WERI-Rb-1 (cell line): ENCODE data around the gene TTC23L.

Experiments used
- DNase-seq: peaks from one replicate; pipeline ENCODE4 v3.0.0-alpha.2; 2020
- H3K27ac ChIP-seq: fragments of 250-450 bp; sonication (Bioruptor Pico); 2 replicates; pipeline ENCODE4 v1.5.1; 2020; ENCODE audit warnings: mild to moderate bottlenecking, moderate library complexity
- H3K27me3 ChIP-seq: fragments of 250-450 bp; sonication (Bioruptor Pico); 2 replicates; pipeline ENCODE4 v1.5.1; 2021; ENCODE audit warnings: mild to moderate bottlenecking, low read depth, moderate library complexity; ENCODE audit not compliant: insufficient read depth, severe bottlenecking
- H3K36me3 ChIP-seq: fragments of 250-450 bp; sonication (Bioruptor Pico); 2 replicates; pipeline ENCODE4 v1.5.1; 2020; ENCODE audit warnings: mild to moderate bottlenecking, moderate library complexity
- H3K4me3 ChIP-seq: 2 replicates; pipeline ENCODE4 v1.5.1; 2011; ENCODE audit warnings: low read depth, mild to moderate bottlenecking, control low read depth, low read length
- H3K9me3 ChIP-seq: fragments of 250-450 bp; sonication (Bioruptor Pico); 2 replicates; pipeline ENCODE4 v1.5.1; 2021; ENCODE audit warnings: mild to moderate bottlenecking, moderate library complexity; ENCODE audit not compliant: severe bottlenecking
- CTCF ChIP-seq: IDR thresholded peaks from 2 replicates; pipeline ENCODE4 v1.5.1; 2011; ENCODE audit warnings: low read depth, mild to moderate bottlenecking, control low read depth, inconsistent platforms, low read length

Gene TTC23L

GRCh38 chr5:34817558-34818351 lies 21.2 kb upstream of the TTC23L start:
- Histone ChIP-seq H3K9me3 (no peaks in the 10 kb centered on the region), H3K27ac (no peak overlapping the region), H3K36me3 (peaks cover 3% of the 10 kb centered on the region; the same call in 1 of the 2 replicates), H3K27me3 (no peaks in the 10 kb centered on the region), H3K4me3 (no peak overlapping the region)
- DNase-seq, result no peak
- TF ChIP-seq CTCF, result no peak

- TF ChIP-seq CTCF, result no peak
- Histone ChIP-seq H3K9me3 (no peaks in the 10 kb centered on the region), H3K27me3 (no peaks in the 10 kb centered on the region), H3K4me3 (no peak overlapping the region), H3K27ac (no peak overlapping the region), H3K36me3 (peaks cover 9% of the 10 kb centered on the region)
- no peak for DNase-seq
These were observed 20.2 kb upstream of the TTC23L start for GRCh38 chr5:34818717-34819116.

- H3K4me3 ChIP-seq, result no peak overlapping the region
- peaks cover 15% of the 10 kb centered on the region for H3K36me3 ChIP-seq
- DNase-seq, result no peak
- H3K27ac ChIP-seq, result no peak overlapping the region
- no peaks in the 10 kb centered on the region for H3K27me3 ChIP-seq
- no peaks in the 10 kb centered on the region for H3K9me3 ChIP-seq
- TF ChIP-seq CTCF, result no peak
These were observed 18.4 kb upstream of the TTC23L start for GRCh38 chr5:34820593-34820992.

- Histone ChIP-seq H3K27ac (no peak overlapping the region), H3K4me3 (no peak overlapping the region), H3K36me3 (peaks cover 34% of the 10 kb centered on the region), H3K9me3 (no peaks in the 10 kb centered on the region), H3K27me3 (no peaks in the 10 kb centered on the region)
- no peak for DNase-seq
- TF ChIP-seq CTCF, result no peak
These were observed 15.8 kb upstream of the TTC23L start for GRCh38 chr5:34822956-34823715.

GRCh38 chr5:34826347-34826746 lies 12.6 kb upstream of the TTC23L start:
- DNase-seq, result no peak
- Histone ChIP-seq H3K36me3 (peaks cover 34% of the 10 kb centered on the region), H3K27me3 (no peaks in the 10 kb centered on the region), H3K9me3 (no peaks in the 10 kb centered on the region), H3K4me3 (no peak overlapping the region), H3K27ac (no peak overlapping the region)
- TF ChIP-seq CTCF, result no peak
